Activated T-helper 2 cell treated with anti-CD3 and anti-CD28 coated beads, Interferon-gamma antibody, Interleukin-2, Interleukin-4, amounts not matched to agents 10 μg/mL and 5 μg/mL and 100 μg/mL, durations not matched to agents 14 hours and 24 hours and 36 hours (primary cell): Measurements from ENCODE around the gene HIF1AN. TPM values are rescaled to one million over a fixed set of nuclear protein-coding genes. Genes with fewer than 3 reads are reported as not detected.
A peak's percentile ranks its signal among the peaks of the same experiment; 100 is the strongest.

ENCODE experiments used
- DNase-seq: peaks from one replicate; pipeline ENCODE4 v3.0.0; 2021; ENCODE audit warnings: low spot score
- H3K27ac Mint-ChIP-seq: one replicate; pipeline ENCODE4 v1.8.0; 2021; ENCODE audit warnings: mixed read lengths
- H3K27me3 Mint-ChIP-seq: one replicate; pipeline ENCODE4 v1.8.0; 2021; ENCODE audit warnings: low read depth, mixed read lengths
- H3K36me3 Mint-ChIP-seq: one replicate; pipeline ENCODE4 v1.8.0; 2021; ENCODE audit warnings: low read depth, mixed read lengths
- H3K4me1 Mint-ChIP-seq: one replicate; pipeline ENCODE4 v1.8.0; 2021; ENCODE audit warnings: low read depth, mixed read lengths
- H3K4me3 Mint-ChIP-seq: one replicate; pipeline ENCODE4 v1.8.0; 2021; ENCODE audit warnings: low read depth, mild to moderate bottlenecking, moderate library complexity, mixed read lengths
- H3K9me3 Mint-ChIP-seq: one replicate; pipeline ENCODE4 v1.8.0; 2021; ENCODE audit warnings: mixed read lengths
- intact Hi-C: fragments of 100-400 bp; cut with micrococcal nuclease; formaldehyde crosslinking; loops from one replicate; pipeline ENCODE4 v1.15.1; 2023
- total RNA-seq: library from RNA; stranded (reverse); gene quantifications from 2 replicates; pipeline ENCODE4 v1.2.3, GENCODE V29; 2022

The HIF1AN gene
- total RNA-seq = 46.7 and 47.9 TPM in 2 replicates

GRCh38 chr10:100535715-100536353, at the start of gene HIF1AN:
HIF1AN (plus strand) TSS chr10:100535943; CDS start chr10:100535959, 16 bp downstream.
- Mint-ChIP-seq H3K27ac (peak within 1 kb of the TSS; percentile 12), H3K9me3 (no peaks in the 10 kb centered on the region), H3K4me3 (no peak within 1 kb of the TSS)

GRCh38 chr10:100487529-100487928, 48.2 kb upstream of the HIF1AN start:
- no peaks in the 10 kb centered on the region for H3K27me3 Mint-ChIP-seq
- H3K4me3 Mint-ChIP-seq = no peak overlapping the region
- no peak for DNase-seq
- no peak overlapping the region for H3K27ac Mint-ChIP-seq
- H3K36me3 Mint-ChIP-seq = peaks cover 80% of the 10 kb centered on the region
- intact Hi-C loops = no loop called here
- peaks cover 23% of the 10 kb centered on the region for H3K4me1 Mint-ChIP-seq
- H3K9me3 Mint-ChIP-seq = no peaks in the 10 kb centered on the region

More at GRCh38 chr10:100535715-100536353, at the start of gene HIF1AN:
- peak; percentile 90 for DNase-seq
- H3K27me3 Mint-ChIP-seq = no peaks in the 10 kb centered on the region
- H3K4me1 Mint-ChIP-seq = peaks cover 28% of the 10 kb centered on the region
- peaks cover 28% of the 10 kb centered on the region for H3K36me3 Mint-ChIP-seq
- intact Hi-C loops = loop anchor here (1.0 to 5.0 kb wide), 3 partner anchors 27 to 461 kb away; partner anchors contain the start of genes ERLIN1 and LZTS2

GRCh38 chr10:100489396-100489795, 46.3 kb upstream of the HIF1AN start:
- H3K4me3 Mint-ChIP-seq = no peak overlapping the region
- H3K4me1 Mint-ChIP-seq = peaks cover 18% of the 10 kb centered on the region
- H3K27ac Mint-ChIP-seq = peak overlapping the region; percentile 10
- no peak for DNase-seq
- no peaks in the 10 kb centered on the region for H3K27me3 Mint-ChIP-seq
- intact Hi-C loops = no loop called here
- H3K36me3 Mint-ChIP-seq = peaks cover 80% of the 10 kb centered on the region
- no peaks in the 10 kb centered on the region for H3K9me3 Mint-ChIP-seq

GRCh38 chr10:100490531-100490930, 45.2 kb upstream of the HIF1AN start:
- Mint-ChIP-seq H3K4me3 (no peak overlapping the region), H3K27ac (no peak overlapping the region), H3K4me1 (peaks cover 16% of the 10 kb centered on the region), H3K9me3 (no peaks in the 10 kb centered on the region), H3K36me3 (peaks cover 76% of the 10 kb centered on the region), H3K27me3 (no peaks in the 10 kb centered on the region)
- intact Hi-C loops = no loop called here
- no peak for DNase-seq

- H3K4me1 Mint-ChIP-seq = peaks cover 54% of the 10 kb centered on the region
- H3K4me3 Mint-ChIP-seq = no peak overlapping the region
- intact Hi-C loops = no loop called here
- DNase-seq = no peak
- no peaks in the 10 kb centered on the region for H3K27me3 Mint-ChIP-seq
- H3K9me3 Mint-ChIP-seq = no peaks in the 10 kb centered on the region
- peak overlapping the region; percentile 43 for H3K27ac Mint-ChIP-seq
- H3K36me3 Mint-ChIP-seq = peaks cover 72% of the 10 kb centered on the region
These were observed 39.2 kb upstream of the HIF1AN start for GRCh38 chr10:100496567-100496966.

GRCh38 chr10:100498059-100498458, 37.7 kb upstream of the HIF1AN start:
- Mint-ChIP-seq H3K4me3 (peak overlapping the region; percentile 31), H3K27ac (peak overlapping the region; percentile 61), H3K36me3 (peaks cover 84% of the 10 kb centered on the region), H3K9me3 (no peaks in the 10 kb centered on the region), H3K4me1 (peaks cover 62% of the 10 kb centered on the region), H3K27me3 (no peaks in the 10 kb centered on the region)
- no peak for DNase-seq
- intact Hi-C loops = loop anchor here (2.0 kb wide), 1 partner anchor 15 kb away; no protein-coding TSS in a partner anchor

- Mint-ChIP-seq H3K27ac (peak overlapping the region; percentile 25), H3K27me3 (no peaks in the 10 kb centered on the region), H3K36me3 (peaks cover 84% of the 10 kb centered on the region), H3K4me1 (peaks cover 72% of the 10 kb centered on the region), H3K4me3 (no peak overlapping the region), H3K9me3 (no peaks in the 10 kb centered on the region)
- intact Hi-C loops = no loop called here
- DNase-seq = no peak
These were observed 34.3 kb upstream of the HIF1AN start for GRCh38 chr10:100501423-100501822.

GRCh38 chr10:100502926-100503494, 32.7 kb upstream of the HIF1AN start:
- no peak overlapping the region for H3K4me3 Mint-ChIP-seq
- H3K4me1 Mint-ChIP-seq = peaks cover 73% of the 10 kb centered on the region
- no peaks in the 10 kb centered on the region for H3K27me3 Mint-ChIP-seq
- peaks cover 83% of the 10 kb centered on the region for H3K36me3 Mint-ChIP-seq
- DNase-seq = no peak
- intact Hi-C loops = no loop called here
- H3K27ac Mint-ChIP-seq = peak overlapping the region; percentile 29
- no peaks in the 10 kb centered on the region for H3K9me3 Mint-ChIP-seq

- H3K4me1 Mint-ChIP-seq = peaks cover 71% of the 10 kb centered on the region
- H3K27ac Mint-ChIP-seq = no peak overlapping the region
- peaks cover 74% of the 10 kb centered on the region for H3K36me3 Mint-ChIP-seq
- H3K27me3 Mint-ChIP-seq = no peaks in the 10 kb centered on the region
- intact Hi-C loops = no loop called here
- DNase-seq = no peak
- no peaks in the 10 kb centered on the region for H3K9me3 Mint-ChIP-seq
- H3K4me3 Mint-ChIP-seq = no peak overlapping the region
These were observed 31.6 kb upstream of the HIF1AN start for GRCh38 chr10:100504096-100504495.

GRCh38 chr10:100505164-100505563, 30.6 kb upstream of the HIF1AN start:
- peak overlapping the region; percentile 52 for H3K4me3 Mint-ChIP-seq
- intact Hi-C loops = loop anchor here (5.0 kb wide), 1 partner anchor 318 kb away; the partner anchor contains the start of gene ERLIN1
- H3K4me1 Mint-ChIP-seq = peaks cover 68% of the 10 kb centered on the region
- H3K27ac Mint-ChIP-seq = peak overlapping the region; percentile 14
- no peaks in the 10 kb centered on the region for H3K9me3 Mint-ChIP-seq
- no peak for DNase-seq
- H3K27me3 Mint-ChIP-seq = no peaks in the 10 kb centered on the region
- H3K36me3 Mint-ChIP-seq = peaks cover 63% of the 10 kb centered on the region

GRCh38 chr10:100506596-100507356, 29.0 kb upstream of the HIF1AN start:
- H3K9me3 Mint-ChIP-seq = no peaks in the 10 kb centered on the region
- no peaks in the 10 kb centered on the region for H3K27me3 Mint-ChIP-seq
- peak overlapping the region; percentile 87 for H3K27ac Mint-ChIP-seq
- no peak for DNase-seq
- peak overlapping the region; percentile 70 for H3K4me3 Mint-ChIP-seq
- peaks cover 78% of the 10 kb centered on the region for H3K4me1 Mint-ChIP-seq
- intact Hi-C loops = loop anchor here (1.0 to 5.0 kb wide), 2 partner anchors 133 to 319 kb away; partner anchors contain the start of gene ERLIN1
- peaks cover 54% of the 10 kb centered on the region for H3K36me3 Mint-ChIP-seq

GRCh38 chr10:100507357-100507732, 28.4 kb upstream of the HIF1AN start:
- Mint-ChIP-seq H3K27ac (peak overlapping the region; percentile 87), H3K27me3 (no peaks in the 10 kb centered on the region), H3K4me1 (peaks cover 84% of the 10 kb centered on the region), H3K9me3 (no peaks in the 10 kb centered on the region), H3K4me3 (peak overlapping the region; percentile 70), H3K36me3 (peaks cover 50% of the 10 kb centered on the region)
- DNase-seq = no peak
- intact Hi-C loops = loop anchor here (5.0 kb wide), 1 partner anchor 320 kb away; the partner anchor contains the start of gene ERLIN1
